ENCODE data around the gene MAF. TPM values are rescaled to one million over a fixed set of nuclear protein-coding genes. Genes with fewer than 3 reads are reported as not detected.

The MAF gene
- total and polyA plus RNA-seq, 2 of the 4 experiments (the other 2 are of a cell fraction) = under 0.01 to 0.02 TPM

DNA sequence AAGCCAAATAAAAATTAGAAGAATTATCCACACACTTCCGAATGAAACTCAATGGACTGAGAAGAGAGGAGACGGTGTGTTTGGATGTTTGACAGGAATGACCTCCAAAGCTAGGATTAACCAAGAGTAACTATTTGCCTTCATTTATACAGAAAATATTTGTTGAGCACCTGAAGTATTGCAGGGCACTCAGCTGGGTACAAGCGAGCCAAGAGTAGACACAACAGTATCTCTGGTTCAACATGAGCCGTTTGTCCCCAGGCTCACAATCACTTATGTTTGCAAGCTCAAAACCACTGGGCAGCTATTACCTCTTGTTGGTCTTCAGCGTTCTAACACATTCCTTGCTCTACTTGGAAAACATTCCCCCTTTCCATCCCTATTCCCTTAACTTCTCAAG, 38.8 kb downstream of the MAF start:
- no peak overlapping the region for H3K56ac ChIP-seq (ENCODE audit: extremely low read depth, insufficient read depth, low read length)
- no peak overlapping the region for H2AFZ ChIP-seq (replicated peaks; ENCODE audit: low read length, poor library complexity)
- H3K27me3 ChIP-seq (ENCODE audit: control insufficient read depth, insufficient read depth, low read length) = no peaks in the 10 kb centered on the region
- H3K14ac ChIP-seq (replicated peaks; ENCODE audit: low read depth, low read length) = no peak overlapping the region
- no peak overlapping the region for H2AK5ac ChIP-seq (ENCODE audit: low read depth, low read length)
- TF ChIP-seq, protein P1, sequence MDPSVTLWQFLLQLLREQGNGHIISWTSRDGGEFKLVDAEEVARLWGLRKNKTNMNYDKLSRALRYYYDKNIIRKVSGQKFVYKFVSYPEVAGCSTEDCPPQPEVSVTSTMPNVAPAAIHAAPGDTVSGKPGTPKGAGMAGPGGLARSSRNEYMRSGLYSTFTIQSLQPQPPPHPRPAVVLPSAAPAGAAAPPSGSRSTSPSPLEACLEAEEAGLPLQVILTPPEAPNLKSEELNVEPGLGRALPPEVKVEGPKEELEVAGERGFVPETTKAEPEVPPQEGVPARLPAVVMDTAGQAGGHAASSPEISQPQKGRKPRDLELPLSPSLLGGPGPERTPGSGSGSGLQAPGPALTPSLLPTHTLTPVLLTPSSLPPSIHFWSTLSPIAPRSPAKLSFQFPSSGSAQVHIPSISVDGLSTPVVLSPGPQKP (IDR thresholded peaks at IDR 0.05; ENCODE audit: borderline replicate concordance, low read depth, low read length) = no peak
- no peak for TF ChIP-seq RCOR1 (IDR thresholded peaks at IDR 0.05; ENCODE audit: insufficient replicate concordance, low read length)
- no peak for TF ChIP-seq BHLHE40 (IDR thresholded peaks at IDR 0.05; ENCODE audit: low read depth, low read length)
- TF ChIP-seq MAZ (IDR thresholded peaks at IDR 0.05; ENCODE audit: borderline replicate concordance, low read depth, low read length) = no peak
- TF ChIP-seq CTCF (conservative IDR thresholded peaks at IDR 0.05; ENCODE audit: low read depth, low read length) = no peak
- no peak for TF ChIP-seq CEBPB (IDR thresholded peaks at IDR 0.05; ENCODE audit: low read depth, low read length)
- TF ChIP-seq RFX5 (IDR thresholded peaks at IDR 0.05; ENCODE audit: low read depth, low read length) = no peak
- no peak for TF ChIP-seq NFE2L2 (IDR thresholded peaks at IDR 0.05; ENCODE audit: low read depth, low read length)
- no peak for TF ChIP-seq CHD1 (IDR thresholded peaks at IDR 0.05; ENCODE audit: low read depth, low read length)
- TF ChIP-seq FOS (IDR thresholded peaks at IDR 0.05; ENCODE audit: low read depth, low read length) = no peak
- TF ChIP-seq MAFK (IDR thresholded peaks at IDR 0.05; ENCODE audit: low read depth, low read length) = no peak
- no peak for TF ChIP-seq RAD21 (IDR thresholded peaks at IDR 0.05; ENCODE audit: low read length)
- no peak for TF ChIP-seq MXI1 (IDR thresholded peaks at IDR 0.05; ENCODE audit: borderline replicate concordance, low read depth, low read length)
- no peak overlapping the region for H3K18ac ChIP-seq (ENCODE audit: low read depth, low read length)
- H2BK5ac ChIP-seq (ENCODE audit: low read depth, low read length, poor library complexity, severe bottlenecking) = no peak overlapping the region
- ATAC-seq (ENCODE audit: low read depth) = no peak
- H3K9ac ChIP-seq (ENCODE audit: low read depth, low read length) = no peak overlapping the region
- no peak overlapping the region for H3K23ac ChIP-seq (ENCODE audit: low read depth, low read length)
- H3K4me3 ChIP-seq (ENCODE audit: insufficient read depth, low read depth, low read length) = no peak overlapping the region
- BruUV-seq (replicated peaks) = no TSS peak
- no peak for DNase-seq
- H3K4ac ChIP-seq (ENCODE audit: low read depth, low read length) = no peak overlapping the region
- no peaks in the 10 kb centered on the region for H4K20me1 ChIP-seq (ENCODE audit: insufficient read depth, low read length)
- H3K9me1 ChIP-seq (ENCODE audit: insufficient read depth, low read length) = no peaks in the 10 kb centered on the region
- no peak overlapping the region for H3K27ac ChIP-seq (ENCODE audit: insufficient read depth, low read length)
- H2BK20ac ChIP-seq (ENCODE audit: low read depth, low read length) = no peak overlapping the region
- no peak overlapping the region for H2BK15ac ChIP-seq (ENCODE audit: low read depth, low read length)
- H2AK9ac ChIP-seq (replicated peaks; ENCODE audit: low read depth, low read length, poor library complexity) = no peak overlapping the region
- no peaks in the 10 kb centered on the region for H3K79me1 ChIP-seq (ENCODE audit: low read depth in 1 of 2, low read length in 2 of 2)
- no peak overlapping the region for H3K4me2 ChIP-seq (ENCODE audit: low read depth, low read length)
- intact Hi-C loops (cut with micrococcal nuclease) (no loop called here), dilution Hi-C loops (cut with HindIII; ENCODE audit: low sequenced_read_pairs, unreplicated experiment) (no loop called here), in situ Hi-C loops (cut with MboI; ENCODE audit: low sequenced_read_pairs) (no loop called here)
- H3K4me1 ChIP-seq (ENCODE audit: control insufficient read depth, insufficient read depth, low read length) = no peaks in the 10 kb centered on the region
- WGBS, 2 experiments (ENCODE audit: extremely low coverage in 2 of 2, insufficient read length in 1 of 2) = 90% methylated on average over 2 of the region's 5 CpGs; no CpG with 5 or more reads in 1 of the 2 experiments
- ChIA-PET CTCF (no interaction called here), POLR2A (ENCODE audit: unreplicated experiment) (no interaction called here)
- H4K91ac ChIP-seq (ENCODE audit: insufficient read depth, low read depth, low read length) = no peak overlapping the region
- H3K9me3 ChIP-seq (ENCODE audit: control insufficient read depth, insufficient read depth, low read length) = peaks cover 9% of the 10 kb centered on the region; the same call in 1 of the 2 replicates
- no peak overlapping the region for H4K5ac ChIP-seq (ENCODE audit: low read depth, low read length)
- H2BK120ac ChIP-seq (ENCODE audit: low read depth, low read length) = no peak overlapping the region
- H4K8ac ChIP-seq (ENCODE audit: low read depth in 2 of 2, low read length in 2 of 2) = no peak overlapping the region
- H3K36me3 ChIP-seq (ENCODE audit: control insufficient read depth, insufficient read depth, low read length) = no peaks in the 10 kb centered on the region

Measured in IMR-90 (cell line).